K562 treated with DMSO at 1 percent for 48 hours (cell line): Measurements from ENCODE around the gene CD300LG. TPM values are rescaled to one million over a fixed set of nuclear protein-coding genes. Genes with fewer than 3 reads are reported as not detected.

Source experiments
- total RNA-seq: library from RNA; unstranded; fragments of 300-600 nt; gene quantifications from 2 replicates; pipeline ENCODE4 v1.2.3, GENCODE V29; 2022; ENCODE audit warnings: low replicate concordance; ENCODE audit errors: extremely low read depth

Gene CD300LG
- not detected in 2 replicates for total RNA-seq

DNA sequence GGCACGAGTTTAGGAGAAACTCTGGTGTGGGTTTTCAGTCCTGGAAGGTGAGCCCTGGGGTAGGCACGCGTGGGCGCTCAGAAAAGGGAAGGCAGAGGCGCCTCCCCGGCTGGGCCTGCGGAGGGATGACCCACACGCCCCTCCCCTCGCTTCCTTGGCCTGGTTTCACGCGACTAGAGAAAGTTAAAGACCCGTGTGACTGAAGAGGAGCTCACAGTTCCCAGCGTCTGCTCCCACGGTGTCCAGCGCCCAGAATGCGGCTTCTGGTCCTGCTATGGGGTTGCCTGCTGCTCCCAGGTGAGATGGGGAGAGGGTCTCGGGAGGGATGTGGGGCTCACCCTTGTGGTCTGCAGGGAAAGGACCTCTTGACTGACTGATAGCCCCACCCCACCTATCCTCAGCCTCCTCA lies at the start of gene CD300LG:
Gene CD300LG (plus strand): TSS at position 214 of the 409 bp plus-strand sequence. CDS start 41 bp downstream, at position 255.

DNA sequence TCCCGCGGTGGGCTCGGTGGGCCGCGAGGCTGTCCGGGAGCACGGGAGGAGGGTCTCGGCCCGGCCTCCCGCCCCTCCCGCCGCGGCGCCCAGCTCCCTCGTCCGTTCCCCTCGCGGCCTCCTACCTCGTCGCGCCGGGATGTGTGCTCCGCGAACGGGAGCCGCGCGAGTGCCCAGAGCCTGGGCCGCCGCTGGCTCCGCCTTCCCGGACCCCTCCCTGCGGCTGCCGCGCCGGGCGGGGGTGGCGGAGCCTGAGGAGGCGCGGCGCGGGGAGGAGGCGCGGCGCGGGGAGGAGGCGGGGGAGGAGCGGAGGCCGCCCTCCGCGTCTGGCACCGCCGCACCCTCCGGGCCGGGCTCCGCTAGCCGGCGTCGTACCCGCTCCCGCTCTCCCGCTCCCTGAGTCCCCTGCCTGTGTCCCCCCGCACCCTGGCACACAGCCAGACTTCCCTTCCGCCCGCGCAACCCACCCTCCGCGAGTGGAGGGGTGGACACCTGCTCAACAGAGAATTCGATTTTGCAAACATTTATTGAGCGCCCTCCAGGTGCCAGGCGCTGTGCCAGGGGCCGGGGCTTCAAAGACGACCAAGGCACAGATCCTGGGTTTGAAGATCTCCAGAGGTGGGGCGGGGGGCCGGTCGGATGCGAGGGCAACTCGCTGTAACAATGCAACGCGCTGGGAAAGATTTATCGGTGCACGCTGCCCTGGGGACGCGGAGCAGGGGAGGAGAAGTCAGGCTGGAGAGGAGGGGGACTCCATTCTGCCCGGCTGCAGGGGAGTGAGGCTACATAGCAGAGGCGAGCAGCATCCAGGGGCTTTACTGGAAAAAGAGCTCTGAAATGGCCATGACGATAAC lies 13.8 kb upstream of the CD300LG start, which contains the start of gene MPP3:
Gene MPP3 (minus strand): TSS at position 171 of the 854 bp plus-strand sequence. CDS start 1,240 bp downstream, outside the sequence.

DNA sequence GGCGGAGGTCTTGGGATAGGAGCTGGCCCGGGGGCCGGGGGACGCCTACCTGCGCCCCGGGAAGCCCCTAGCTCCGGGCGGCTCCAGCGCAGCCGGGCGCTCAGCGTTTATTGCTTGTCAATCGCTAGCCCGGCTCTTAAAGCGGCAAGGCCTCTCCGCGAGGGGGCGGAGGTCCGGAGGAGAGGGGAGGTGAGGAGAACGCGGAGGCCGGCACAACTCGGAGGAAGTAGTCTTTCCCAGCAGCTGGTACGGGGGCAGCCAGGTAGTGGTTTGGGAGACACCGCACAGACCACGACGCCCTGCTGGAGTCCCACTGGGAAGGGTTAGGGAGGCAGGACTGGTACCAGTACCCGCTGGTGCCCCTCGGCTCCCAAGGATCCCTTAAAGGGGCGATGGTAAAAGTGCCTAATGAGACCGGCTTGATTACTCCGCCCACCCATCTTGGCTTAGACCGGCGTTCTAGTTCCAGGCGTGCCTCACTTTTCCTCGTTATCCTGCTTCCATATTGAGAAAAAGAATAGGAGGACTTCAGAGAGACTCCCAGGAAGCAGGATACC lies 60.5 kb downstream of the CD300LG start, which contains the start of gene MPP2:
Gene MPP2 (minus strand): TSS at position 112 of the 557 bp plus-strand sequence. CDS start 3,076 bp downstream, outside the sequence.

Other genes with a start within 250 kb of the CD300LG start
- not detected in 2 replicates for gene MEOX1, start 185.3 kb upstream of the CD300LG start, total RNA-seq
- gene SOST, start 88.4 kb upstream of the CD300LG start, total RNA-seq = not detected in 2 replicates
- not detected in 2 replicates for gene DUSP3, start 68.2 kb upstream of the CD300LG start, total RNA-seq
- gene CFAP97D1, start 66.7 kb upstream of the CD300LG start, total RNA-seq = not detected in 2 replicates
- not detected in 2 replicates for gene MPP3, start 14.0 kb upstream of the CD300LG start, total RNA-seq
- gene MPP2, start 60.4 kb downstream of the CD300LG start, total RNA-seq = not detected in 2 replicates
- gene PPY, start 95.3 kb downstream of the CD300LG start, total RNA-seq = not detected in 2 replicates
- not detected in 2 replicates for gene PYY, start 106.8 kb downstream of the CD300LG start, total RNA-seq
- gene NAGS, start 157.4 kb downstream of the CD300LG start, total RNA-seq = not detected in 2 replicates
- gene TMEM101, start 167.8 kb downstream of the CD300LG start, total RNA-seq = not detected in 2 replicates
- not detected in 2 replicates for gene LSM12, start 219.5 kb downstream of the CD300LG start, total RNA-seq
- not detected in 2 replicates for gene G6PC3, start 223.6 kb downstream of the CD300LG start, total RNA-seq